ENCODE measurements around the gene CUX1. TPM values are rescaled to one million over a fixed set of nuclear protein-coding genes. Genes with fewer than 3 reads are reported as not detected.

CUX1 gene
- total RNA-seq, 4 donors from 2014 or later = 93.8 to 156 (median 112) TPM

DNA sequence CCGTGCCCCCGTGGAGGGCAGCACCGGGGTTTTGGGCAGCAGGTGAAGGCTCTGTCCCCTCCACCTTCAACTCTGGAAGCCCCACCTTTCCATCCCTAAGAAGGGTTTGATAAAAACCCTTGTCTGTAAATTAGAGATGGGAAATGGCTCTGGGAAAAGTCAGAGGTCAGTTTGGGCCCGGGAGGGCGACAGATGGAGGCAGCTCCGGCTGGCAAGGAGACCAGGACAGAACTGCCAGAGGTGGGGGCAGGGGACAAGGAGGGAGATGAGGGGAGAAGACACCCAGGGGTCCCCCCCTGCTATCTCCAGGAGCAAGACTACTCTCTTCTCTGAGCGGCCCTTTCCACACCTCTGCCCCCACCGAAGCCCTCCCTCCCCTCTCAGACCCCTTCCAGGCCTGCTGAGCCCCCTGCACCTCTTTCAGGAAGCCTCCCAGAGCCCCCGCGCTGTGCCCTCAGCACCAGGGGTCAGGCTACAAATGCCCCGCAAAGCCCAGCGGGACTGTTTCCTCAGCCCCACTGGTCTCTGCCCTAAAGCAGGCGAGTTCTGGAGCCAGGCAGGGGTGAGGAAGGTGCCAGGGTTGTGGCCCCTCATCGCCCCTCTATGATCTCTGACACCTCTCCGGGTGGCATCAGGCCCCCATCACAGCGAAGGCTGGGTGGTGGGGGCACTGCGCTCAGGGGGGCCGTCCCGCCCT lies 468.3 kb downstream of the CUX1 start:
- no peaks in the 10 kb centered on the region for H3K36me3 ChIP-seq
- DNase-seq = no peak
- no peaks in the 10 kb centered on the region for H3K27me3 ChIP-seq
- TF ChIP-seq POLR2A (IDR thresholded peaks at IDR 0.05) = no peak
- TF ChIP-seq, protein P1, sequence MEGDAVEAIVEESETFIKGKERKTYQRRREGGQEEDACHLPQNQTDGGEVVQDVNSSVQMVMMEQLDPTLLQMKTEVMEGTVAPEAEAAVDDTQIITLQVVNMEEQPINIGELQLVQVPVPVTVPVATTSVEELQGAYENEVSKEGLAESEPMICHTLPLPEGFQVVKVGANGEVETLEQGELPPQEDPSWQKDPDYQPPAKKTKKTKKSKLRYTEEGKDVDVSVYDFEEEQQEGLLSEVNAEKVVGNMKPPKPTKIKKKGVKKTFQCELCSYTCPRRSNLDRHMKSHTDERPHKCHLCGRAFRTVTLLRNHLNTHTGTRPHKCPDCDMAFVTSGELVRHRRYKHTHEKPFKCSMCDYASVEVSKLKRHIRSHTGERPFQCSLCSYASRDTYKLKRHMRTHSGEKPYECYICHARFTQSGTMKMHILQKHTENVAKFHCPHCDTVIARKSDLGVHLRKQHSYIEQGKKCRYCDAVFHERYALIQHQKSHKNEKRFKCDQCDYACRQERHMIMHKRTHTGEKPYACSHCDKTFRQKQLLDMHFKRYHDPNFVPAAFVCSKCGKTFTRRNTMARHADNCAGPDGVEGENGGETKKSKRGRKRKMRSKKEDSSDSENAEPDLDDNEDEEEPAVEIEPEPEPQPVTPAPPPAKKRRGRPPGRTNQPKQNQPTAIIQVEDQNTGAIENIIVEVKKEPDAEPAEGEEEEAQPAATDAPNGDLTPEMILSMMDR (IDR thresholded peaks at IDR 0.05) = no peak
- no peaks in the 10 kb centered on the region for H3K9me3 ChIP-seq
- peak overlapping the region in 2 of 3 donors; percentile 59 to 96 for H3K4me3 ChIP-seq (replicated peaks in 1 of 3)
- 58% methylated on average over 8 to 9 of the region's 19 CpGs for WGBS, 2 donors
- intact Hi-C loops (cut with DNase I) = no loop called here
- peaks cover 21 to 22% of the 10 kb centered on the region in 2 donors for H3K4me1 ChIP-seq
- H3K27ac ChIP-seq = peak overlapping the region in 2 of 3 donors; percentile 85 to 95

DNA sequence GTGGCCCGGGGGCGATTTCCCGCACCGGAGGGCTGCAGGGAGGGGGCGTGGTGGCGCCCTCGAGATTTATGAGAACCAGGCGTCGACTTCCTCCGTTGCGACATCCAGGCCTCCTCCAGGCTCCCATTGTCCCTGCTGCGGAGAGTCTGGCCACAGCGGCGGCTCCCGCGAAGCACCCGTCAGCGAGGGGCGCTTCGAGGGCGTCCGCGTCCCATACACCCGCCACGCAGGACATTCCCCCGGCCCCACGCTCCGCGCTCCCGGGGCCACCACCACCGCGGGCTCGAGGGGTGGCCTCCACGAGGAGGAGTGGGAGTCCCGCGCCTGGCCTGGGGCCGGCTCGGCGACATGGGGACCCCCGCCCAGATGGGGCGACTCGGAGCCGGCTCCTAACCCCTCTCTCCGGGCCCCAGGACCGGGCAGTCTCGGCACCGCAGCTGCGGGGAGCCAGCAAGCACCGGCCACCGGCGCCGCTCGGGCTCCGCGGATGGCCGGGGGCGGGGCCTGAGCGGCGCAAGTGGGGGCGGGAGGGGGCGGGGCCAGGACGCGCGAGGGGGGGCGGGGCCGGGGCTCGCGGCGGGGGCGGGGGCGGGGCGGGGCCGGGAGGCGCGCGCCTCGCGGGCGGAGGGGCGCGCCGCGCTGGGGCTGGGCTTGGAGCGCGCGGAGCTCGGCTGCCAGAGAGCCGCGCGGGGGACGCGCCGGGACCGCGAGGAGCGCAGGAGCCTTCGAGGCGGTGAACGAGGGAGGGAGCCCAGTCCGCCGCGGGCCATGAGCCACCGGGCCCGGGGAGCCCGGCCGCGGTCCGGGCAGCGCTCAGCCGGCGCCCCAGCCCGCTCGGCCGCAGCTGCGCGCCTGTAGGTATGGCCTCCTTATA lies 469.0 kb downstream of the CUX1 start, which contains the start of gene SH2B2:
SH2B2 (plus strand) TSS at position 632 of the 874 bp plus-strand sequence. CDS start 13,683 bp downstream, outside the sequence.
- intact Hi-C loops (cut with DNase I) = no loop called here
- peaks cover 21 to 22% of the 10 kb centered on the region in 2 donors for H3K4me1 ChIP-seq
- DNase-seq = peak; percentile 59 to 67

DNA sequence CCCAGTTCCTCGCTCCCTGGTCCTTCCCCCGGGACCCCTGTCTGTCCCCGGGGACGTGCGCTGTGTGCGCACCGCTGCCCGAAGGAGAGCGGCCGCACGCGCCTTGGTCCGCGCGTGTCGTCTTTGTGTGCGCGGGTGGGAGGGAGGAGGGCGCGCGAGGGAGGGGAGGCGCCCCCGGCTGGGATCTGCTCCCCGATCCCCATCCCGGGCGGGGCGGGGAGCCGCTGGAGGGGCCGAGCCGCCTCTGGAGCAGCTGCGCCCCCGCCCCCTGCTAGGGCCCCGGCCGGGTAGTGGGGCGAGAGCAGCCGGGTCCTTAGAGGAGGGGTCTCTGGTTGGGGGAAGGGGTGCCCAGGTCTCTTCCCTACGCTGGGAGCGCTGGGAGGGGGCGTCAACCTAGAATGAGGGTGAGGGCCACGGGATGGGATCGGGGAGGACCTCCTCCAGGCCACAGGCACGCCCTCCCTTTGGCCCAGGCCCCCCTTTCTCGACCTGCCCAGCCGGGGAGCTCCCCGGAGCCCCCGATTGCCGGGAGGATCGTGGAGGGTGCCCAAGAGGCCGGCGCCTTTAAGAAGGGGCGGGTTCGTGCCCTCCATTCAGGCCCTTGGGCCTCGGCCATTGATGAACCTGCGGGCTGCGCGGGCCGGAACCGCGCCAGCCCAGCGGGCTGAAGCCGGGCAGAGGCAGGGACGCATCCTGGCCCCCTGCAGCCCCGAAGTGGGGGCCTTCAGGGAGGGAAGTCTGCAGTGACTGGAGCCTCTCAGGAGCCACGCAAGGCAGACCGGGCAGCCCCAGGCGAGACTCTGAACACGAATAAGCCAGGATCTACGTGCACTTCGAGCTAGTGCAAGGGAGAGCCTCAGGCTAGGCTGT lies 469.9 kb downstream of the CUX1 start:
- Histone ChIP-seq H3K27me3 (no peaks in the 10 kb centered on the region), H3K27ac (peak overlapping the region in 2 of 3 donors; percentile 1 to 52), H3K4me1 (peaks cover 21 to 22% of the 10 kb centered on the region in 2 donors), H3K9me3 (no peaks in the 10 kb centered on the region), H3K4me3 (replicated peaks in 1 of 3) (peak overlapping the region; percentile 81 to 96 (median 86)), H3K36me3 (no peaks in the 10 kb centered on the region)
- TF ChIP-seq, protein P1 (IDR thresholded peaks at IDR 0.05) = no peak
- no peak for TF ChIP-seq POLR2A (IDR thresholded peaks at IDR 0.05)
- peak; percentile 61 to 65 for DNase-seq
- intact Hi-C loops (cut with DNase I) = no loop called here
- 0% methylated on average over 1 to 20 of the region's 69 CpGs for WGBS, 2 donors

More for the DNA sequence above, 469.0 kb downstream of the CUX1 start, which contains the start of gene SH2B2:
- H3K27me3 ChIP-seq = no peaks in the 10 kb centered on the region
- TF ChIP-seq POLR2A (IDR thresholded peaks at IDR 0.05) = peak in 1 of 2 donors; percentile 54
- TF ChIP-seq, protein P1 (IDR thresholded peaks at IDR 0.05) = no peak
- H3K27ac ChIP-seq = peak within 1 kb of the TSS; percentile 81 to 95 (median 85)
- H3K4me3 ChIP-seq (replicated peaks in 1 of 3) = peak within 1 kb of the TSS; percentile 81 to 96 (median 86)
- no peaks in the 10 kb centered on the region for H3K36me3 ChIP-seq
- no CpG with 5 or more reads among the region's 116 CpGs for WGBS, 2 donors
- H3K9me3 ChIP-seq = no peaks in the 10 kb centered on the region

DNA sequence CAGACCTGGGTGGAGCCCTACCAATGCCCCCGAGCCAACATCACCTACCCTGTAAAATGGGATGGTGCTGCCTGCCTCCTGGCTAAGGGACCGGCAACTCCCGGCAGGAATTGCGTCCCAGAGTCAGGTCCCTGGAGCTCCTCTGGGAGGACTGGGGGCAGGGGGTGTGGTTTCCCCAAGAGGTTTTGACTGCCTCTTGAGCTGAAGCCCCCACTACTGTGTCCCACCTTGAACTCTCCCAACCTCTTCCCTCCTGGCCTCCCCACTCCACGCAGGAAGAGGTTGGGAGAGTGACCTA lies 470.5 kb downstream of the CUX1 start:
- no peaks in the 10 kb centered on the region for H3K9me3 ChIP-seq
- intact Hi-C loops (cut with DNase I) = no loop called here
- no peak overlapping the region for H3K27ac ChIP-seq
- TF ChIP-seq, protein P1 (IDR thresholded peaks at IDR 0.05) = no peak
- TF ChIP-seq POLR2A (IDR thresholded peaks at IDR 0.05) = no peak
- peak overlapping the region; percentile 81 to 96 (median 86) for H3K4me3 ChIP-seq (replicated peaks in 1 of 3)
- no peak for DNase-seq
- H3K36me3 ChIP-seq = no peaks in the 10 kb centered on the region
- no peaks in the 10 kb centered on the region for H3K27me3 ChIP-seq
- 10 to 33% methylated on average over 1 to 4 of the region's 5 CpGs for WGBS, 2 donors
- peaks cover 21 to 22% of the 10 kb centered on the region in 2 donors for H3K4me1 ChIP-seq
